A549 (cell line): ENCODE results near the gene TGFBR3L. TPM values are rescaled to one million over a fixed set of nuclear protein-coding genes. Genes with fewer than 3 reads are reported as not detected.

ENCODE experiments used
- ATAC-seq, 2 experiments: fragments of 200-7000 bp in 1 of 2; fragments of >200 bp in 1 of 2; cut with Nextera tagmentation in 1 of 2; cut with Tn5 transposase in 1 of 2; 3 replicates each; pipeline versions ENCODE4 v1.8.0 to v1.9.1; 2018 to 2020; ENCODE audit warnings: mild to moderate bottlenecking in 1 of 2, moderate library complexity in 1 of 2
- CTCF ChIA-PET: fragments of 300-600 bp; sonication (Branson Sonifier 250); formaldehyde crosslinking; extraction: SDS; loops from one replicate; lab custom pipeline; 2021; ENCODE audit warnings: antibody characterized with exemption, inconsistent platforms; lab: Yijun Ruan, JAX
- POLR2A ChIA-PET: fragments of 350-600 bp; formaldehyde crosslinking; extraction: SDS; loops from one replicate; lab custom pipeline; 2021; ENCODE audit warnings: antibody characterized with exemption, inconsistent platforms; lab: Yijun Ruan, JAX
- DNase-seq, 2 experiments: peaks; one replicate each; pipeline versions ENCODE4 v3.0.0 to v3.0.0-alpha.2; 2011 to 2016; ENCODE audit warnings: low read depth in 1 of 2, low spot score in 1 of 2
- FAIRE-seq: peaks from 2 replicates; lab custom pipeline; 2011; peaks lifted over from hg19 to GRCh38; lab: Jason Lieb, UNC
- H3K27ac ChIP-seq, 2 experiments: fragments of >200 bp; sonication (Bioruptor Twin); formaldehyde crosslinking; 3 replicates each; pipeline ENCODE4 v1.5.1; 2016 to 2017
- H3K4me1 ChIP-seq: fragments of >200 bp; sonication (Bioruptor Twin); formaldehyde crosslinking; 3 replicates; pipeline ENCODE4 v1.6.1; 2016
- H3K4me2 ChIP-seq: fragments of >200 bp; sonication (Bioruptor Twin); formaldehyde crosslinking; 3 replicates; pipeline ENCODE4 v1.6.1; 2016
- H3K4me3 ChIP-seq: fragments of >200 bp; sonication (Bioruptor Twin); formaldehyde crosslinking; 3 replicates; pipeline ENCODE4 v1.5.1; 2016
- H3K9me3 ChIP-seq: fragments of >200 bp; sonication (Bioruptor Twin); formaldehyde crosslinking; 3 replicates; pipeline ENCODE4 v1.6.1; 2016
- BCL3 ChIP-seq: fragments of >200 bp; sonication (Bioruptor Twin); formaldehyde crosslinking; IDR thresholded peaks from 3 replicates; pipeline ENCODE4 v1.6.1; 2016
- BHLHE40 ChIP-seq: IDR thresholded peaks from 2 replicates; pipeline ENCODE4 v1.6.1; 2012; ENCODE audit warnings: low read depth, low read length, inconsistent platforms
- CBX8 ChIP-seq: fragments of 200-600 bp; sonication (generic); IDR thresholded peaks from 2 replicates; pipeline ENCODE4 v1.6.1; 2016
- CHD2 ChIP-seq: fragments of 150-350 bp; IDR thresholded peaks from 2 replicates; pipeline ENCODE4 v1.6.1; 2014; ENCODE audit warnings: low read length; ENCODE audit not compliant: partially characterized antibody
- CTCF ChIP-seq: fragments of >200 bp; sonication (Bioruptor Twin); formaldehyde crosslinking; IDR thresholded peaks from 3 replicates; pipeline ENCODE4 v1.5.1; 2016
- EP300 ChIP-seq, 2 experiments: fragments of >200 bp; sonication (Bioruptor Twin); formaldehyde crosslinking; IDR thresholded peaks; 2 replicates in 1 of 2; 3 replicates in 1 of 2; pipeline ENCODE4 v1.6.1; 2016 to 2017
- ESRRA ChIP-seq: fragments of 150-350 bp; IDR thresholded peaks from 2 replicates; pipeline ENCODE4 v1.6.1; 2014; ENCODE audit warnings: mild to moderate bottlenecking, low read length, borderline replicate concordance
- FOXS1 ChIP-seq: fragments of 250-450 bp; sonication (Bioruptor Pico); IDR thresholded peaks from 2 replicates; pipeline ENCODE4 v1.5.0; 2020; ENCODE audit warnings: mild to moderate bottlenecking, moderate library complexity
- GATA3 ChIP-seq: IDR thresholded peaks from 2 replicates; pipeline ENCODE4 v1.6.1; 2012; ENCODE audit warnings: borderline replicate concordance
- HOXB5 ChIP-seq: fragments of 250-450 bp; sonication (Bioruptor Pico); IDR thresholded peaks from 2 replicates; pipeline ENCODE4 v1.5.0; 2020; ENCODE audit warnings: mild to moderate bottlenecking, moderate library complexity
- KDM5A ChIP-seq: fragments of 200-600 bp; sonication (generic); IDR thresholded peaks from 2 replicates; pipeline ENCODE4 v1.6.1; 2016; ENCODE audit warnings: antibody characterized with exemption, mild to moderate bottlenecking
- MAZ ChIP-seq: fragments of 150-350 bp; IDR thresholded peaks from 2 replicates; pipeline ENCODE4 v1.6.1; 2014; ENCODE audit warnings: antibody characterized with exemption, low read depth, low read length, borderline replicate concordance
- NFE2L2 ChIP-seq: fragments of 150-350 bp; conservative IDR thresholded peaks from 2 replicates; pipeline ENCODE4 v1.6.1; 2014; ENCODE audit warnings: low read length
- PBX3 ChIP-seq: IDR thresholded peaks from 2 replicates; pipeline ENCODE4 v1.6.1; 2012
- RAD21 ChIP-seq, 2 experiments: fragments of >200 bp in 1 of 2; sonication (Bioruptor Twin) in 1 of 2; formaldehyde crosslinking in 1 of 2; IDR thresholded peaks in 1 of 2; conservative IDR thresholded peaks in 1 of 2; 2 replicates in 1 of 2; 3 replicates in 1 of 2; pipeline ENCODE4 v1.6.1; 2012 to 2018; ENCODE audit warnings: inconsistent platforms in 1 of 2
- RFX5 ChIP-seq: fragments of 450-650 bp; IDR thresholded peaks from 2 replicates; pipeline ENCODE4 v1.7.1; 2014; ENCODE audit warnings: antibody characterized with exemption, mild to moderate bottlenecking, moderate library complexity
- RNF2 ChIP-seq: fragments of 200-600 bp; sonication (generic); IDR thresholded peaks from 2 replicates; pipeline ENCODE4 v1.6.1; 2016; ENCODE audit warnings: low read depth, mild to moderate bottlenecking, antibody characterized with exemption, moderate library complexity, borderline replicate concordance
- SREBF2 ChIP-seq: fragments of 450-650 bp; IDR thresholded peaks from 2 replicates; pipeline ENCODE4 v1.6.1; 2014; ENCODE audit warnings: mild to moderate bottlenecking, moderate library complexity
- TFCP2L1 ChIP-seq: fragments of 250-450 bp; sonication (Bioruptor Pico); IDR thresholded peaks from 2 replicates; pipeline ENCODE4 v1.5.0; 2021; ENCODE audit warnings: mild to moderate bottlenecking
- TP53 ChIP-seq: fragments of 250-450 bp; sonication (Bioruptor Pico); IDR thresholded peaks from 2 replicates; pipeline ENCODE4 v1.5.0; 2021; ENCODE audit warnings: mild to moderate bottlenecking, moderate library complexity
- ZFP36 ChIP-seq: fragments of 450-650 bp; IDR thresholded peaks from 2 replicates; pipeline ENCODE4 v1.6.1; 2014; ENCODE audit warnings: borderline replicate concordance; ENCODE audit not compliant: partially characterized antibody
- WGBS: methylation state at CpG from one replicate; pipeline ENCODE4 v1.1.6; 2017; ENCODE audit errors: missing lambda C conversion rate; 5-methylcytosine and 5-hydroxymethylcytosine counted together
- polyA plus RNA-seq, 4 experiments: library from polyadenylated mRNA; depleted of rRNA in 3 of 4; stranded (reverse); fragments of >200 nt; fragmentation: RNase III in 1 of 4; extraction: RNeasy Plus Mini Kit Qiagen cat#74134 plus additional on column Dnase treatment in 1 of 4; gene quantifications; 2 replicates in 3 of 4; 3 replicates in 1 of 4; pipeline ENCODE4 v1.2.3, GENCODE V29; 2011 to 2017

The TGFBR3L gene
- polyA plus RNA-seq, 2 of the 4 experiments (the other 2 are of a cell fraction) = 0.21 to 1.2 TPM

- no peak for ATAC-seq
- CTCF ChIA-PET = interaction anchor here (2.4 kb wide), 1 partner anchor 28 kb away, joined by 14 read pairs; no protein-coding TSS in a partner anchor
These were observed 17.3 kb upstream of the TGFBR3L start for GRCh38 chr19:7897292-7897691.

GRCh38 chr19:7898967-7899366, 15.7 kb upstream of the TGFBR3L start:
- Histone ChIP-seq H3K4me3 (no peak overlapping the region), H3K9me3 (no peaks in the 10 kb centered on the region), H3K27ac (no peak overlapping the region), H3K4me2 (no peak overlapping the region), H3K4me1 (no peaks in the 10 kb centered on the region)
- ChIA-PET POLR2A (no interaction called here), CTCF (interaction anchor here (0.9 to 2.6 kb wide), 4 partner anchors 13 to 218 kb away, joined by 3 to 13 read pairs (median 4); partner anchors contain the start of gene TRAPPC5)
- no peak for ATAC-seq
- WGBS = 83% methylated on average over 12 of the region's 16 CpGs
- DNase-seq = no peak
- FAIRE-seq = no peak
- no peak for TF ChIP-seq SREBF2
- no peak for TF ChIP-seq RAD21 (conservative IDR thresholded peaks at IDR 0.05 in 1 of 2, IDR thresholded peaks at IDR 0.05 in 1 of 2)
- no peak for TF ChIP-seq EP300 (IDR thresholded peaks at IDR 0.05)
- TF ChIP-seq RFX5 = no peak
- TF ChIP-seq HOXB5 (CRISPR knock-in tag) = no peak
- TF ChIP-seq TFCP2L1 (CRISPR knock-in tag) = no peak
- no peak for TF ChIP-seq NFE2L2
- no peak for TF ChIP-seq ZFP36
- TF ChIP-seq CBX8 = no peak
- TF ChIP-seq RNF2 = no peak
- no peak for TF ChIP-seq ESRRA
- TF ChIP-seq CTCF = no peak
- TF ChIP-seq CHD2 = no peak
- TF ChIP-seq TP53 (CRISPR knock-in tag) = no peak
- no peak for TF ChIP-seq MAZ

More at GRCh38 chr19:7897292-7897691, 17.3 kb upstream of the TGFBR3L start:
- Histone ChIP-seq H3K4me3 (no peak overlapping the region), H3K27ac (no peak overlapping the region), H3K4me2 (no peak overlapping the region), H3K9me3 (no peaks in the 10 kb centered on the region), H3K4me1 (no peaks in the 10 kb centered on the region)
- POLR2A ChIA-PET = no interaction called here
- TF ChIP-seq BCL3 (no peak), BHLHE40 (no peak), SREBF2 (no peak), KDM5A (no peak), FOXS1 (CRISPR knock-in tag) (no peak), PBX3 (no peak), GATA3 (no peak), CTCF (no peak), RAD21 (conservative IDR thresholded peaks at IDR 0.05 in 1 of 2, IDR thresholded peaks at IDR 0.05 in 1 of 2) (no peak)
- DNase-seq = no peak
- FAIRE-seq = no peak
- 89% methylated on average over 6 of the region's 11 CpGs for whole genome bisulfite sequencing
